HL-60 (cell line): Measurements from ENCODE around the gene KRTAP5-2.

Experiments
- DNase-seq, 2 experiments: peaks; one replicate each; pipeline ENCODE4 v3.0.0-alpha.2; 2010 to 2020; ENCODE audit warnings: low read depth in 1 of 2, low spot score in 1 of 2
- H3K27ac ChIP-seq: fragments of 250-450 bp; sonication (Bioruptor Pico); replicated peaks from 2 replicates; pipeline ENCODE4 v1.5.1; 2020; ENCODE audit warnings: mild to moderate bottlenecking, moderate library complexity
- H3K27me3 ChIP-seq: fragments of 250-450 bp; sonication (Bioruptor Pico); 2 replicates; pipeline ENCODE4 v1.5.1; 2021; ENCODE audit warnings: mild to moderate bottlenecking, moderate library complexity; ENCODE audit not compliant: insufficient read depth, poor library complexity, severe bottlenecking
- H3K4me3 ChIP-seq: replicated peaks from 2 replicates; pipeline ENCODE4 v1.5.1; 2011; ENCODE audit warnings: mild to moderate bottlenecking, control low read depth, low read length; ENCODE audit not compliant: insufficient read depth
- CTCF ChIP-seq: IDR thresholded peaks from one replicate; pipeline ENCODE4 v1.5.1; 2011; ENCODE audit warnings: low read length, control low read depth, inconsistent platforms; ENCODE audit not compliant: insufficient read depth
- GABPA ChIP-seq: IDR thresholded peaks from 2 replicates; pipeline ENCODE4 v1.6.1; 2012; ENCODE audit warnings: low read depth
- POLR2AphosphoS5 ChIP-seq: IDR thresholded peaks from 2 replicates; pipeline ENCODE4 v1.6.1; 2012; ENCODE audit warnings: low read depth
- REST ChIP-seq: IDR thresholded peaks from 2 replicates; pipeline ENCODE4 v1.6.1; 2012; ENCODE audit warnings: low read depth; ENCODE audit not compliant: insufficient replicate concordance
- SPI1 ChIP-seq: IDR thresholded peaks from 2 replicates; pipeline ENCODE4 v1.6.1; 2012; ENCODE audit warnings: low read depth, mild to moderate bottlenecking, borderline replicate concordance

KRTAP5-2 gene

GRCh38 chr11:1560649-1561251 lies 37.3 kb downstream of the KRTAP5-2 start:
- Histone ChIP-seq H3K27me3 (peaks cover 36% of the 10 kb centered on the region), H3K27ac (no peak overlapping the region)
- TF ChIP-seq SPI1 (no peak), CTCF (no peak), REST (no peak), GABPA (no peak), POLR2AphosphoS5 (no peak)

GRCh38 chr11:1560002-1560648 lies 38.0 kb downstream of the KRTAP5-2 start:
- TF ChIP-seq CTCF (no peak), POLR2AphosphoS5 (no peak), SPI1 (no peak), GABPA (no peak), REST (no peak)
- H3K27ac ChIP-seq, result no peak overlapping the region
- no peak overlapping the region for H3K4me3 ChIP-seq
- H3K27me3 ChIP-seq, result peaks cover 41% of the 10 kb centered on the region
- DNase-seq, result no peak

More at GRCh38 chr11:1560649-1561251, 37.3 kb downstream of the KRTAP5-2 start:
- H3K4me3 ChIP-seq, result no peak overlapping the region
- no peak for DNase-seq

- H3K27ac ChIP-seq, result no peak overlapping the region
Measured at GRCh38 chr11:1559111-1559951, 38.8 kb downstream of the KRTAP5-2 start.

More at GRCh38 chr11:1559111-1559951, 38.8 kb downstream of the KRTAP5-2 start:
- no peak for DNase-seq
- Histone ChIP-seq H3K4me3 (no peak overlapping the region), H3K27me3 (peaks cover 40% of the 10 kb centered on the region)
- no peak for TF ChIP-seq GABPA
- no peak for TF ChIP-seq REST
- TF ChIP-seq SPI1, result no peak
- TF ChIP-seq CTCF, result no peak
- no peak for TF ChIP-seq POLR2AphosphoS5
